Hepatocyte (in vitro differentiated cells): ENCODE measurements around the gene CD44.

ENCODE experiments used
- CTCF ChIP-seq: fragments of 200-600 bp; sonication (generic); IDR thresholded peaks from 2 replicates; pipeline ENCODE4 v1.5.1; 2016; ENCODE audit warnings: antibody characterized with exemption, mild to moderate bottlenecking; ENCODE audit not compliant: poor library complexity
- EZH2 ChIP-seq: fragments of 200-600 bp; sonication (generic); IDR thresholded peaks from 2 replicates; pipeline ENCODE4 v1.6.1; 2016; ENCODE audit warnings: antibody characterized with exemption, mild to moderate bottlenecking, borderline replicate concordance
- EZH2phosphoT487 ChIP-seq: fragments of 200-600 bp; sonication (generic); IDR thresholded peaks from one replicate; pipeline ENCODE4 v1.6.1; 2018; ENCODE audit warnings: antibody characterized with exemption, mild to moderate bottlenecking, low read depth, moderate library complexity; ENCODE audit not compliant: unreplicated experiment, severe bottlenecking

GRCh38 chr11:35126879-35127581, 11.9 kb upstream of the CD44 start:
- no peak for TF ChIP-seq CTCF
- TF ChIP-seq EZH2 = no peak
- TF ChIP-seq EZH2phosphoT487 = no peak
